Stimulated activated CD4-positive, alpha-beta T cell treated with anti-CD3 and anti-CD28 coated beads, TNF-alpha, amount 100 ng/mL, for 24 hours (primary cell): ENCODE results near the gene MDK.
"Not testable (repeated sequence)": the region's sequence is repeated elsewhere in the genome, so short reads cannot be mapped to it uniquely, and the experiment has no call there.

Source experiments
- DNase-seq, 3 experiments: peaks; one replicate each; pipeline ENCODE4 v3.0.0-alpha.2; 2020; ENCODE audit warnings: low read depth in 3 of 3

MDK gene

DNA sequence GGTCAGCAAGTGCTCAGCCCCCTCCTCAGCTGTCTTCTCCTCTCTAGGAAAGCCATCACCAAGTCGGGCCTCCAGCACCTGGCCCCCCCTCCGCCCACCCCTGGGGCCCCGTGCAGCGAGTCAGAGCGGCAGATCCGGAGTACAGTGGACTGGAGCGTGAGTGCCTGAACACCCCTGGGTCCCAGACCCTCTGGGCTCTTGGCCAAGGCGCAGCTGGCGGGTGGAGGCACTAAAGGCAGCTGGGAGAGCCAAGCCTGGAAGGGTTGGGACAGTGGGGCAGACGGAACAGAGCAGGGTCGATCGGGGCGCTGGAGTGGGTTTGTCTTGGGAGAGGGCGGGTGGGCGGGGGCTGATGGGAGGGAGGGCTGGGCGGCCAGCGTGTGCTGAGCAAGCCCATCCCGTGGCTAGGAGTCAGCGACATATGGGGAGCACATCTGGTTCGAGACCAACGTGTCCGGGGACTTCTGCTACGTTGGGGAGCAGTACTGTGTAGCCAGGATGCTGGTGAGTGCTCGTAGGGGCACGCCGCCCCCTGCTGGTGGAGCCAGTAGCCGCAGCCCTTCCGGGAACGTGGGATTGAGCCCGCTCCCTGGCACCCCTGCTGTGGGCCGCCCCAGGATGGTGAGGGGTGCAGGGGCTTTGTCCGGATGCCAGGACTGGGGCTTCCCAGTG, 14.1 kb upstream of the MDK start:
- DNase-seq = peak; percentile 52 to 75 (median 58)

DNA sequence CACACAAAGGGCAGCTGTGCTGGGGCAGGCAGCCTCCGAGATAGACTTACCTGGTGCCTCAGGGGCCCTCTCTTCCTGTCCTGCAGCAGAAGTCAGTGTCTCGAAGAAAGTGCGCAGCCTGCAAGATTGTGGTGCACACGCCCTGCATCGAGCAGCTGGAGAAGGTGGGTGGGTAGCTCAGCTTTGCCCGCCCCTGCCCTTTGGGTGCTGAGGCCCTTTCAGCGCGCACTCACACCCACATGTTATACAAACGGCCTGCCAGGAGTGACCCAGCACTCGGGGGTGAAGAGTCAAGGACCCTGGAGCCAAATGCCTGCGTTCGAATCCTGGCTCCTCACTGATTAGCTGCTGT, 13.6 kb upstream of the MDK start:
- no peak for DNase-seq

DNA sequence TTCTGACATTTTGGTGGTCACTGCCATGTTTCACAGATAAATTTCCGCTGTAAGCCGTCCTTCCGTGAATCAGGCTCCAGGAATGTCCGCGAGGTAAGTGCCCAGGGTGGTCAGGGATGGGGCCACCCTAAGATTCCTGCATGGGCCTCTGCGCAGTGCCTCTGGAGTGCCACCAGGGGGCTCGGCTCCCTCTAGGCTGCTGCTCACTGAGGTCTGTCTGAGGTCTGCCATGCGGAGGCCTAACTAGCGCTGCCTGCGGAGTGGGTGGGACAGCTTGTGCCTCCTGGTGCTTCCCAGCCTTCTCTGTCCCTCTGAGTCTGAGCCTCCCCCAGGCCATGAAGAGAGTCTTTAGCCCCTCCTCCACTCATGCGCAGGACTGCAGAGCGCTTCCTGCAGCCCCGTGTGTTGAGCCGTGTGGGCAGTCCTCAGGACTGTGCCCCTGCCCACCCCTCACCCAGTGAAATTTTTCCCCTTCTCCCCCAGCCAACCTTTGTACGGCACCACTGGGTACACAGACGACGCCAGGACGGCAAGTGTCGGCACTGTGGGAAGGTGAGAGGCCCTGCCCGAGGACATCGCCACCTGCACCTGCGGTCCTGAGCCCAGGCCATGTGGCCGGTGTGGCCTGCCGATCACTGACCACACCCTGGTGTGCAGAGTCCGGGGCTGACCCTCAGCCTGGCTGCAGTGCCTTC, 11.9 kb upstream of the MDK start:
- peak in 2 of 3 experiments; percentile 45 to 61 for DNase-seq

DNA sequence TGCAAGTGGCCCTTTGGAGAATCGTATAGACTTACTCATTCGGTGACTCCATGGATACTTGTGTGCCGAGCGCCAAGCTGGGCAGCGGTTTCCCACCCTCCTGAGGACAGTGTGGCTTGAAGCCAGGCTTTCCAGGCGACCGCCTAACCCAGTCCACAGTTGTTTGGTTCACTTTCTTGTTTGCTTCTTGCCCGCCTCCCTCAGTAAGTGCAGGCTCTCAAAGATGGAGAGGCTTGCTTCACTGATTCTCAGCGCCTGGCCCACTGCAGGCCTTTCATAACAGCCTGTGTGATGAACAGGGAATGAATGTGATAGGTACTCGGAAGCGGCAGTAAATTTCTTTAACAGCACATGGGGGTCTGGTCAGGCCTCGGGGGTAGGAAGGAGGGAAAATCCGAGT, 11.2 kb upstream of the MDK start:
- DNase-seq = no peak

DNA sequence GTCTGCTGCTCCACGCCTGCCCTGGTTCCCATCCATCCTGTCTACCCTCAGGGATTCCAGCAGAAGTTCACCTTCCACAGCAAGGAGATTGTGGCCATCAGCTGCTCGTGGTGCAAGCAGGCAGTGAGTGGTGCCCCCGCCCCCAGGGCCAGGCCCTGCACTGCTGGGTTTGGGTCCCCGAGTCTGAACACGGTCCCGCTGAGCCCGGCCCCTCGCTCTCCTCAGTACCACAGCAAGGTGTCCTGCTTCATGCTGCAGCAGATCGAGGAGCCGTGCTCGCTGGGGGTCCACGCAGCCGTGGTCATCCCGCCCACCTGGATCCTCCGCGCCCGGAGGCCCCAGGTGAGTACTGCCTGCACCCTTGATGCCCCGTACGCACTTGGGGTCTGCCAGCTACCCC, 10.2 kb upstream of the MDK start:
- DNase-seq = not testable (repeated sequence)

- no peak for DNase-seq
Measured at GRCh38 chr11:46372086-46372485, 9.4 kb upstream of the MDK start.

DNA sequence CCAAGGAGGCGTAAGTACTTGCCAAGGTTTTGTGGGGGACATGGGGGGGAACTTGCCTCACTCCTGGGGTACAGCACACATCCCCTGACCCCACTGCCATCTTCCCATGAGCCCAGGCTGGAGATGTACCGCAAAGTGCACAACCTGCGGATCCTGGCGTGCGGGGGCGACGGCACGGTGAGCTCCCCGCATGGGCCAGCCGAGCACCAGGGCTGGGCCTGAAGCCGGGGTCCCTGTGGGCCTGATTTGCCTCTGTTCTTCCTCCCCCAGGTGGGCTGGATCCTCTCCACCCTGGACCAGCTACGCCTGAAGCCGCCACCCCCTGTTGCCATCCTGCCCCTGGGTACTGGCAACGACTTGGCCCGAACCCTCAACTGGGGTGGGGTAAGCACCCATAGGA, 9.0 kb upstream of the MDK start:
- not testable (repeated sequence) for DNase-seq

DNA sequence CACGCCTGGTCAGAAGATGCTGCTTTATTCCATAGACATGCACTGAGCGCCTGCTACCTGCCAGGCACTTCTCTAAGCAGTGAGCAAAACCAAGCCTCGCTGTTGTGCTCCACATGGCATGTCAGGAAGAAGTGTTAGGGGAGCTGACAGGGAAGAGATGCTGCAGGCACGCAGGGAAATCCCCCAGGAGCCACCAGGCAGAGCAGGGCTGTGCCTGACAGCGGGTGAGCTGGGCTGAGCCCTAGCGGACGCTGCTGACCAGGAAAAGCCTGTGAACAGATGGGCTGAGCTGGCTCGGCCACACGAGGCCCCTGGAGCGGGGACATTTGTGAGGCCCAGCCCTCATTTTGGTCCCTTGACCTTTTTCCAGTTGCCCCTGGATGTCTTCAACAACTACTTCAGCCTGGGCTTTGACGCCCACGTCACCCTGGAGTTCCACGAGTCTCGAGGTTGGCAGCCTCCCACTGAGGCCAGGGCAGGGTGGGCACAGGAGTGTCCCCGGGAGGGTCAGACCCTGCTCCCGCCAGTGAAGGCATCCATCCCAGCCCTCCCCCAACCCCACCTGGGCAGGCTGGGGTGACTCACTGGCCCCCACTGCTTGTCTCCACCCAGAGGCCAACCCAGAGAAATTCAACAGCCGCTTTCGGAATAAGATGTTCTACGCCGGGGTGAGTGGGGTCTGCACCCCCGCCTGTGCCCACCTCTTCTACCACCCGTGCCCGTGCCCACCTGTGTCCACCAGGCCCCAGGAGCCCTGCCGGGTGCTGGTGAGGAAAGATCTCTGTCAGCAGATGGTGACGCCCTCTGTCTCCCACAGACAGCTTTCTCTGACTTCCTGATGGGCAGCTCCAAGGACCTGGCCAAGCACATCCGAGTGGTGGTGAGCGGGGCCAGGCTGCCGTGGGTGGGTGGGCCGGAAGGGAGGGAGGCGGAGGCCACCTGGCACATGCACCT, 7.4 kb upstream of the MDK start:
- DNase-seq = no peak

DNA sequence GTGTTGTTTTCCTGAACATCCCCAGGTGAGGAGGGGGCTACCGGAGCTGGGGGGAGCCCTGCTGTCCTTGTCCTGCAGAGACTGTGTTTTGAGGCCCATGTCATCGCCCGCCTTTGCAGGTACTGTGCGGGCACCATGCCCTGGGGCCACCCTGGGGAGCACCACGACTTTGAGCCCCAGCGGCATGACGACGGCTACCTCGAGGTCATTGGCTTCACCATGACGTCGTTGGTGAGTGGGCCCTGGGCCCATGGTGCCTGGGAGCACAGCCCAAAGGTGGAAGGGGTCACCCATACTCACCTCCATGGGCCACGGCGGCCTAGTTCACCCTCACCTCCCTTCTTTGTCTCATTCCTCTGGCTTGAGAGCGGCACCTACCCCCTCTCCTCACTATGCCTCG, 6.7 kb upstream of the MDK start:
- no peak for DNase-seq

- no peak for DNase-seq
Measured at GRCh38 chr11:46375392-46376101, 5.9 kb upstream of the MDK start.

GRCh38 chr11:46376258-46377050, 5.0 kb upstream of the MDK start:
- DNase-seq = no peak

DNA sequence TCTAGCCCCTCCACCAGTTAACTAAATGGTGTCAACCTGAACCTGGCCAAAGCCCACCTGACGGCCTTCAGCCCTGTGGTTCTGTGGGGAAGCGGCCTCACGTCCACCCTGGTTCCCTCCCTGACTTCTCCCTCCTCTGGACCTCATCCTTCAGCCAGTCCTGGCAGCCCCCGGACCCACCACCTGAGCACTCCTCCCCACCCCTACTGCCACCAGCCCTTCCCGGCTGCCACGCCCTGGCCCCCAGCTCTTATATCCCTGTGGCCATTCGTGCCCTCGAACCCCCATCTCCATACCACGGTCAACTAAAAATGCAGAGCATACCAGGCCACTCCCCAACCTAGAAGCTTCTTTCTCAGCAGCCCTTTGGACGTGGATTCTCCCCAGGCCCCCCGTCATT, 4.2 kb upstream of the MDK start:
- DNase-seq = no peak

GRCh38 chr11:46377831-46378230, 3.6 kb upstream of the MDK start:
- no peak for DNase-seq

DNA sequence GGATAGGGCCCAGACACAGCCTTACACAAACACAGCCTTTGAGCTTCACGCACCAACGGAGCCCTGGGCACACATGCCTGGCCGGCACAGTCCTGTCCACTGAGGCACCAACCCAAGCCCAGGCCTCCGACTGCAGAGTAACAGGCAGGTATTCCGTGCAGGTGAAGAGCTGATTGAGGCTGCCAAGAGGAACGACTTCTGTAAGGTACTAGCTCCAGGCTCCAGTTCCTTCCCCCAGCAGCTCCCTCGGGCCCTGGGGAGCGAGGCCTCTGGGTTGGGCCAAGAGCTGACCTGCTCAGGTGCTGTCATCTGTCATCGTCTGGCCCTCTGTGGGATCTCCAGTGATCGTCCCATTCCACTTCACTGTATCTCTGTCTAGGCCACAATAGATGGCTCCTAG, 3.2 kb upstream of the MDK start:
- DNase-seq = no peak

DNA sequence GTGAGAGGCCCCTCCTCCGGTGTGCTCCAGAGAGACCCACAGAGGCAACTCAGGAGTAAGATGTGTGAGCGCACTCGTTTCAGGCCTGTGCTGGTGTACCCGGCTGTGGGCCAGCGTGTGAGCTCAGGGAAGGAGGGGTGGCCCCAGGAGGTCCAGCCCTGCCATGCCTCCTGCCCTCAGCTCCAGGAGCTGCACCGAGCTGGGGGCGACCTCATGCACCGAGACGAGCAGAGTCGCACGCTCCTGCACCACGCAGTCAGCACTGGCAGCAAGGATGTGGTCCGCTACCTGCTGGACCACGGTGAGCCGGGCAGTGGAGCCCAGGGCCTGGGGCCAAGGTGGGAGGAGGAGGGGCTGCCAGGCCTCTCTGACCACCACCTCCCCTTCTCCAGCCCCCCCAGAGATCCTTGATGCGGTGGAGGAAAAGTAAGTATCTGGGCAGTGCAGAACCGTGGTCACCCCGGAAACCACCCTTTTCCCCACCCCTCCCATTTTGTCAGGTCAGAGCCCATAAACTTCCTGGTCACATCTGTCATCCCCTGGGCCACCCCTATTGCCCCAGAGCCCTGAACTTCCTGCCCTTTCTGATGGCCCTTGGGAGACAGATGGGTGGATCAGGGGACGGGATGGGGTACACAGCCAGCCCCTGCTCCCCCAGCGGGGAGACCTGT, 2.5 kb upstream of the MDK start:
- no peak for DNase-seq

GRCh38 chr11:46379482-46380293, 1.8 kb upstream of the MDK start:
- not testable (repeated sequence) for DNase-seq

GRCh38 chr11:46380340-46381047, 975 bp upstream of the MDK start:
- peak; percentile 37 to 76 (median 43) for DNase-seq

DNA sequence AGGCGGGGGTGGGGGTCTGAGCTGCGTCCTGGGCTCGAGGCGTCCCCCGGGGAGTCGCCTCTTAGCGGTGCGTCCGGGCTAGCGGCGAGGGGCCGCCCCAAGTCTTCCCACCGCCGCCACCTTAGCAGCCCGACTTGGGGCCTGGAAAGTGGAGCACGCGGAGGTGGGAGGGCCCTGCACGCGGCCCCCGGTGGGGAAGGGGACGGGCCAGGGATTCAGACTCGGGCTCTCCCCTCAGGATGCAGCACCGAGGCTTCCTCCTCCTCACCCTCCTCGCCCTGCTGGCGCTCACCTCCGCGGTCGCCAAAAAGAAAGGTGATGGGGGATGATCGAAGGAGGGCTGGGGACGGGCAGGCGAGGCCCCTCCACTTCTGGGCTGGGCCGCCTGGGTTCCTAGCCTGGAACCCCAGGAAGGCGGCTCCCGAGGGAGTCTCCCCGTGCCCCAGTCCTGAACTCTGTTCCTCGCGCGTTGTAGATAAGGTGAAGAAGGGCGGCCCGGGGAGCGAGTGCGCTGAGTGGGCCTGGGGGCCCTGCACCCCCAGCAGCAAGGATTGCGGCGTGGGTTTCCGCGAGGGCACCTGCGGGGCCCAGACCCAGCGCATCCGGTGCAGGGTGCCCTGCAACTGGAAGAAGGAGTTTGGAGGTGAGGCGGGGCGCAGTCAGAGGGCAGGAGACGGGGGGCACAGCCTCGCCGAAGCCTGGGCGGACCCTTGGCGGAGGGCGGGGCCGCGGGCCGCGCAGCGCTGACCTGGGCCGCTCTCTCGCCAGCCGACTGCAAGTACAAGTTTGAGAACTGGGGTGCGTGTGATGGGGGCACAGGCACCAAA, 563 bp downstream of the MDK start:
- no peak for DNase-seq
